ENCODE results near the gene TIGD7. TPM values are rescaled to one million over a fixed set of nuclear protein-coding genes. Genes with fewer than 3 reads are reported as not detected.

TIGD7 gene
- 2.8 and 3.6 TPM in 2 replicates for total RNA-seq (2014; rRNA removed; shearing (Covaris generic))
- polyA plus RNA-seq (2015; cell fraction: cytosol; rRNA removed): 1.7 and 2.1 TPM in 2 replicates
- polyA plus RNA-seq (2015; cell fraction: nucleus; rRNA removed): 5.0 TPM in 2 replicates

- peak; percentile 73 for DNase-seq (ENCODE audit: low read depth, low spot score)
- in situ Hi-C loops (cut with HindIII; ENCODE audit: low pct_unique_long_range_greater_than_20kb, low sequenced_read_pairs): no loop called here
These were observed at the start of gene TIGD7, which contains the start of gene ZNF75A for GRCh38 chr16:3305109-3306068. TIGD7 (minus strand) TSS chr16:3305430; CDS start chr16:3300614, 4,816 bp downstream. ZNF75A (plus strand) TSS chr16:3305497; CDS start chr16:3308429, 2,932 bp downstream.

- in situ Hi-C loops (cut with HindIII; ENCODE audit: low pct_unique_long_range_greater_than_20kb, low sequenced_read_pairs): no loop called here
These were observed 43.9 kb upstream of the TIGD7 start for GRCh38 chr16:3349175-3349574.

DNA sequence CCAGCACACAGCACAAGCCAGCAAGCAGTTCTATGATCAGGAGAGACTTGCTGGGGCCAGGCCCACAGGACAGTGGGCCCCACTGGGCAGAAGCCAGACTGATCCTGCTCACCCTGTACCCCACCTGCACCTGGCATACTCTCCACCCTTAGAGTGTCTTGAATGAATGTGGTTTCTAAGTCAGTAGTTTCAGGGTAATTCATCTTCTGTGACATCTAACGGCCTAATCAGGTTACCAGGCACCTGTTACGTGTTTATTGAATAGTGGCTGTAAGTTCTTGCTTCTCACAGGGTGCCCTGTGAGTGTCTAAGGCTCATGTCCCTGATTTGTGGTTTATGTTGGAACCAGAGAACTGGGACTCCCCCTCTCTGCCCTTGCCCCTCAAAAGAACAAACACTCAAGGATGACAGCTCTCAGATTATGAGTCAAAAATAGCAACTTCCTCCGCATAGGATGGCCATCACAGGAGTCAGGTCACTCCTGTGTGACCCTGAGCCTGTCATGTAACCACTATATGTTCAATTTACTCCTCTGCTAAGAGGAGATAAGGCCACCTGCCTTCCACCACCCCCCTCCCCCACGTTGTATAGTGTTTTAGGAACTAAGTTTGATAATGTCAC lies 43.4 kb upstream of the TIGD7 start:
- no peak for DNase-seq (ENCODE audit: low read depth, low spot score)
- in situ Hi-C loops (cut with HindIII; ENCODE audit: low pct_unique_long_range_greater_than_20kb, low sequenced_read_pairs): no loop called here

More at GRCh38 chr16:3349175-3349574, 43.9 kb upstream of the TIGD7 start:
- no peak for DNase-seq (ENCODE audit: low read depth, low spot score)

DNA sequence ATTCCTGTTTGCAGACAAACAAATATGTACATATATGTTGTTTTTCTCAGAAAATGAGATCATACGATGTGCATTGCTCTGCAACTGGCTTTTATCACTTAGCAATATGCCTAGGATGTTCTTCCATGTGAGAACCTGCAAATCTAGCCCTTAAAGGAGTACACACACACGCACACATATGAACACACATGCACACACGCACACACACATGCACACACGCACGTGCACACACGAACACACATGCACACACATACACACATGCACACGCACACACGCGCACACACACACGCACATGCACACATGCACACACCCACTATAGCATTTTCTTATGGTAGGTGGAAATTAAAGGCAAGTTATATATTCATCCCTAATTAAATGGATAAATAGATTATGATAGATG lies 42.4 kb upstream of the TIGD7 start:
- no peak for DNase-seq (ENCODE audit: low read depth, low spot score)
- in situ Hi-C loops (cut with HindIII; ENCODE audit: low pct_unique_long_range_greater_than_20kb, low sequenced_read_pairs): no loop called here

GRCh38 chr16:3346041-3346440 lies 40.8 kb upstream of the TIGD7 start:
- DNase-seq (ENCODE audit: low read depth, low spot score): no peak
- in situ Hi-C loops (cut with HindIII; ENCODE audit: low pct_unique_long_range_greater_than_20kb, low sequenced_read_pairs): no loop called here

- DNase-seq (ENCODE audit: low read depth, low spot score): no peak
- in situ Hi-C loops (cut with HindIII; ENCODE audit: low pct_unique_long_range_greater_than_20kb, low sequenced_read_pairs): no loop called here
These were observed 23.4 kb upstream of the TIGD7 start for GRCh38 chr16:3328643-3329042.

DNA sequence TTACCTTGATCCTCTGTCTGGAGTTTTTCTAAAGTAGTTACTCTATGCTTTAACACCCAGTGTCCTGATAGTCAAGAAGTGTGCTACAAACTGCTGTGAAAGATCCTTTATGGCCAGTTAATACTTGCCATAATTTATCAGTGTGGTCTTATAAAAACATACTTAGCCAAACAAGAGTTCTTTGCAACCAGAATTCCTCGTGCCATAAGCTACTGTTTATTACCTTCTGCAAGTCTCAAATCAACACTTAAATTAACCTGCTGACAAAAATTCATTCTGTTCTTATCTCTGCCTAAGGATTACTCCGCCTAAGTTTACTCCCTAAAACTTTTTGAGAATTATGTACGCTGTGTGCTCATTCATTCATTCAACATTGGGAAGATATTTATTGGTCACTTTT lies 22.9 kb upstream of the TIGD7 start:
- DNase-seq (ENCODE audit: low read depth, low spot score): no peak
- in situ Hi-C loops (cut with HindIII; ENCODE audit: low pct_unique_long_range_greater_than_20kb, low sequenced_read_pairs): no loop called here

DNA sequence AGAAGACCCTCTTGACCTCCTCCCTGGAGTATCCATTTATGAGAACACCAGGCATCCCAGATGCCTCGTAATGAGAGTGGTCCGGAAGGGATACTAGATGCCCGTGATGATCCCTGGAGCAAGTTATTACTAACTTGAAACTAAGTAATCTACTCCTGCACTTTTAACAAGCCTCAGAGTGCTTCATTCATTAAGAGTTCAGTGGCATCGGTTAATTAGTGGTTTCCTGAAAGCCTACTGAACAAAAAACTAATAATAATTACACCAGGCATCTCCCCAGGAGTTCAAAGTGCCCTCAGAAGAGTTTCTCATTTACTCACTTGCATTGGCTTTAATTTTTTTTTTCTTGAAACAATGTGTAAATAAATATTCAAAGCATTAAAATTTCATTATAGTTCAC lies 22.3 kb upstream of the TIGD7 start:
- in situ Hi-C loops (cut with HindIII; ENCODE audit: low pct_unique_long_range_greater_than_20kb, low sequenced_read_pairs): no loop called here

GRCh38 chr16:3321816-3322215 lies 16.6 kb upstream of the TIGD7 start:
- in situ Hi-C loops (cut with HindIII; ENCODE audit: low pct_unique_long_range_greater_than_20kb, low sequenced_read_pairs): no loop called here
- DNase-seq (ENCODE audit: low read depth, low spot score): no peak

More for the DNA sequence above, 22.3 kb upstream of the TIGD7 start:
- no peak for DNase-seq (ENCODE audit: low read depth, low spot score)

GRCh38 chr16:3317315-3317999 lies 12.2 kb upstream of the TIGD7 start:
- in situ Hi-C loops (cut with HindIII; ENCODE audit: low pct_unique_long_range_greater_than_20kb, low sequenced_read_pairs): no loop called here
- no peak for DNase-seq (ENCODE audit: low read depth, low spot score)

DNA sequence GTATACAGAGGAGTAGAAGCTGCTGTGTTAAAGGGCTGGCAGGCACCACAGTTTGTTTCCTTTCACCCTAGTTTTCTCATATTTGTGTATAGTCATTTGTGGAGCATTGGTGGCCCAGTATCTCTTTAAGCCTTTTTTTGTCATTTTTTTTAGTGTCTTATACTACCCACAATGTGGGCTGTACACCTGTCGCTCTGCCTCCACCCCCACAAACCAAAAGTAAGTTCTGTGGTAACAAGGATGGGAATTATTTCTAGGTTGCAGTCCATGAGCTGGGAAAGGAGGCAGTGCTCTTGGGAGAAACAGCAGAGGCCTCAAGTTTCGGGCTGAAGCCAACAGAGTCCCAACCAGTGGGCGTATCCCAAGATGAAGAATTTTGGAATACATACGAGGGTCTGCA lies 6.3 kb upstream of the TIGD7 start:
- DNase-seq (ENCODE audit: low read depth, low spot score): no peak
- in situ Hi-C loops (cut with HindIII; ENCODE audit: low pct_unique_long_range_greater_than_20kb, low sequenced_read_pairs): no loop called here

- in situ Hi-C loops (cut with HindIII; ENCODE audit: low pct_unique_long_range_greater_than_20kb, low sequenced_read_pairs): no loop called here
- no peak for DNase-seq (ENCODE audit: low read depth, low spot score)
These were observed 848 bp upstream of the TIGD7 start for GRCh38 chr16:3306078-3306477.

GRCh38 chr16:3304370-3304769 lies 860 bp downstream of the TIGD7 start:
- DNase-seq (ENCODE audit: low read depth, low spot score): no peak
- in situ Hi-C loops (cut with HindIII; ENCODE audit: low pct_unique_long_range_greater_than_20kb, low sequenced_read_pairs): no loop called here

DNA sequence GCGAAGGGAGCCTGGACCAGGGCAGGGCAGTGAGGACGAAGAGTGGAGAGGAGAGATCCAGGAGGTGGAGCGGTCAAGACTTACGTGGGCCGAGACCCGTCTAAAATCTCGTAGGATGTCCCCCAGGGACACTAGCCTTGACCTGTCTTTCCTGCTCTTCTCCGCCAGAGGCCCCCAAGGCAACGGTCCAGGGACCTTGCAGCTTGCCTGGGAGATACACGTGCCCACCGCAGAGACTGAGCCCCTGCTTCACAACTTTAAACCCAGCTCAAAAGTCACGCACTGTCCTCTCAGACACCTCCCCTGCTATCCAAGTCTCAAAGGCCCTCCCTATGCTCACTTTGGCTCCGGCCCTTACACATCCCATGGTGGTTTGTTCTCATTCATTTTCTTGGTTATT lies 9.4 kb downstream of the TIGD7 start:
- in situ Hi-C loops (cut with HindIII; ENCODE audit: low pct_unique_long_range_greater_than_20kb, low sequenced_read_pairs): no loop called here
- no peak for DNase-seq (ENCODE audit: low read depth, low spot score)

DNA sequence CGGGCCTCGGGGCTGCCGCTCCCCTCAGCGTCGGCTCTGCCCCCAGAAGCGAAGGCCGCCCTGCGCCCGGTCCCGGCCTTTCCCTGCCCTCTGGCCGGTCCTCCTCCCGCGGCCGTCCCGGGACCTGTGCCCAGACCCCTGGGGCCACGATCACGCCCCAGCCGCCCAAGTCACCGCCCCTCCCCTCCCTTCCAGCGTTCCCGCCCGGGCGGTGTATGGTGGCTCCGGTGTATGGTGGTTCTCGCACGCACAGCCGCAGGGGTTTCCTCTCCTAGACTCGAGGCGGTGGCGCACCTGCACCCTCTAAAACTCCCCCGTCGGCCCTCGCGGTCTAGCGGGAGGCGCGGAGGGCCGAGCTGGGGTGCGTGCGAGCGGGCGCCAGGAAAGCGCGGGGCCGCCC lies 10.0 kb downstream of the TIGD7 start:
- DNase-seq (ENCODE audit: low read depth, low spot score): no peak
- in situ Hi-C loops (cut with HindIII; ENCODE audit: low pct_unique_long_range_greater_than_20kb, low sequenced_read_pairs): no loop called here

DNA sequence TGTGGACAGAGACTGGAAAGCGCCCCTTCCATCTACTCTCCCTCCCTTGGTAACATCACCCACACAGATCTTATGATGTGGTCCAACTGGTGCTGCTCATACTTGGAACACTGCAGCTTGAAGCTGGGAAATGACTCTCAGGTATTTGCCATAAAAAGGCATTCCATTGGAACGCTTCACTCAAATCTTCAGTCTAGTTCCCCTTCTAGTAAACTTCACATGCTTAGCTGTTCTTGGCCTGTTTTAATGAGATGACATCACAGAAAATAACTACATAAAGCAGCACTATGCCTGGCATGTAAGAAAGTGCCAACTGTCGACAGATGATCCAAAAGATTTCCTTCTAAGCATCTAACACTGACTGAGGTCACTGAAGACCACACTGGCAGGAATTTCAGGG lies 12.6 kb downstream of the TIGD7 start:
- DNase-seq (ENCODE audit: low read depth, low spot score): no peak
- in situ Hi-C loops (cut with HindIII; ENCODE audit: low pct_unique_long_range_greater_than_20kb, low sequenced_read_pairs): no loop called here

- DNase-seq (ENCODE audit: low read depth, low spot score): no peak
- in situ Hi-C loops (cut with HindIII; ENCODE audit: low pct_unique_long_range_greater_than_20kb, low sequenced_read_pairs): no loop called here
These were observed 15.1 kb downstream of the TIGD7 start for GRCh38 chr16:3289998-3290673.

Measured in SK-MEL-5 (cell line).